H1 (cell line): ENCODE measurements around the gene PTCRA. TPM values are rescaled to one million over a fixed set of nuclear protein-coding genes. Genes with fewer than 3 reads are reported as not detected.

Experiments used
- CHD1 ChIP-seq: IDR thresholded peaks from 2 replicates; pipeline ENCODE4 v1.6.1; 2012; ENCODE audit warnings: low read depth, low read length, improper control_type of control experiment
- CHD2 ChIP-seq: IDR thresholded peaks from 2 replicates; pipeline ENCODE4 v1.6.1; 2012; ENCODE audit warnings: low read length, improper control_type of control experiment
- EZH2 ChIP-seq: fragments of 200-600 bp; sonication (generic); IDR thresholded peaks from 2 replicates; pipeline ENCODE4 v1.7.1; 2012; ENCODE audit warnings: low read depth, mild to moderate bottlenecking, moderate library complexity, low read length, inconsistent platforms; ENCODE audit not compliant: severe bottlenecking
- FOSL1 ChIP-seq: IDR thresholded peaks from 2 replicates; pipeline ENCODE4 v1.6.1; 2011; ENCODE audit warnings: mild to moderate bottlenecking, low read depth, low read length, moderate library complexity; ENCODE audit not compliant: insufficient read depth
- GTF2F1 ChIP-seq: IDR thresholded peaks from 2 replicates; pipeline ENCODE4 v1.6.1; 2012; ENCODE audit warnings: low read depth, low read length, improper control_type of control experiment, borderline replicate concordance
- HDAC2 ChIP-seq, 2 experiments: fragments of 300-600 bp in 1 of 2; sonication (generic) in 1 of 2; IDR thresholded peaks; 2 replicates each; pipeline ENCODE4 v1.6.1; 2011 to 2012; ENCODE audit warnings: low read depth in 2 of 2, low read length in 2 of 2, mild to moderate bottlenecking in 2 of 2, moderate library complexity in 2 of 2, borderline replicate concordance in 1 of 2, inconsistent platforms in 1 of 2
- KDM4A ChIP-seq: IDR thresholded peaks from one replicate; pipeline ENCODE4 v1.7.1; 2012; ENCODE audit warnings: low read depth, mild to moderate bottlenecking, moderate library complexity, low read length, inconsistent platforms; ENCODE audit not compliant: severe bottlenecking
- MAFK ChIP-seq: IDR thresholded peaks from 2 replicates; pipeline ENCODE4 v1.6.1; 2012; ENCODE audit warnings: low read depth, mild to moderate bottlenecking, improper control_type of control experiment, low read length
- POLR2A ChIP-seq, 2 experiments: IDR thresholded peaks; 1 replicate in 1 of 2; 2 replicates in 1 of 2; pipeline ENCODE4 v1.6.1; 2011; ENCODE audit warnings: low read depth in 2 of 2, low read length in 2 of 2, mild to moderate bottlenecking in 2 of 2; ENCODE audit errors: control extremely low read depth in 1 of 2
- RNF2 ChIP-seq: fragments of 200-900, 300-1000 bp; sonication (generic); IDR thresholded peaks from 2 replicates; pipeline ENCODE4 v1.7.1; 2016; ENCODE audit warnings: borderline replicate concordance, low read depth, mild to moderate bottlenecking, antibody characterized with exemption, low read length; ENCODE audit not compliant: poor library complexity, severe bottlenecking; ENCODE audit errors: missing control alignments
- SAP30 ChIP-seq: fragments of 300-600 bp; sonication (generic); IDR thresholded peaks from 2 replicates; pipeline ENCODE4 v1.7.1; 2012; ENCODE audit warnings: low read length, moderate library complexity, mild to moderate bottlenecking, inconsistent platforms; ENCODE audit not compliant: insufficient read depth, insufficient replicate concordance
- SIX5 ChIP-seq: IDR thresholded peaks from 2 replicates; pipeline ENCODE4 v1.6.1; 2011; ENCODE audit warnings: mild to moderate bottlenecking, low read depth, low read length
- SP1 ChIP-seq: IDR thresholded peaks from 2 replicates; pipeline ENCODE4 v1.6.1; 2011; ENCODE audit warnings: low read depth, low read length
- SP4 ChIP-seq: IDR thresholded peaks from 2 replicates; pipeline ENCODE4 v1.6.1; 2012; ENCODE audit warnings: low read length, inconsistent platforms
- SRF ChIP-seq: IDR thresholded peaks from 2 replicates; pipeline ENCODE4 v1.6.1; 2011; ENCODE audit warnings: mild to moderate bottlenecking, low read depth, low read length, moderate library complexity
- TAF7 ChIP-seq: optimal IDR thresholded peaks from 2 replicates; pipeline ENCODE3; 2011; ENCODE audit warnings: low read depth, mild to moderate bottlenecking, inconsistent platforms, low read length, moderate library complexity, borderline replicate concordance
- TBP ChIP-seq: IDR thresholded peaks from 2 replicates; pipeline ENCODE4 v1.6.1; 2011; ENCODE audit warnings: low read depth, low read length, improper control_type of control experiment
- ZNF274 ChIP-seq: IDR thresholded peaks from 2 replicates; pipeline ENCODE4 v1.7.0; 2012; ENCODE audit warnings: low read length, borderline replicate concordance; ENCODE audit errors: extremely low read depth
- polyA plus RNA-seq, 7 experiments: library from polyadenylated mRNA; depleted of rRNA in 3 of 7; stranded (reverse) in 5 of 7; unstranded in 2 of 7; fragments of >200 nt in 5 of 7; fragments of 200-250 nt in 2 of 7; gene quantifications; 1 replicate in 5 of 7; 2 replicates in 1 of 7; 4 replicates in 1 of 7; pipeline versions ENCODE4 v1.2.1 to v1.2.3, GENCODE V29; 2011 to 2013; ENCODE audit warnings: missing spikeins in 2 of 7, mixed read lengths in 2 of 7
- total RNA-seq: library from RNA; stranded (reverse); fragmentation: NEBNext Ultra II Directional; extraction: Animal tissue kit (Norgen Biotek cat#: 25700); gene quantifications from 2 replicates; pipeline ENCODE4 v1.2.1, GENCODE V29; 2021
- TF ChIP-seq, protein P1 (sequence below): IDR thresholded peaks from 2 replicates; pipeline ENCODE4 v1.6.1; 2011; ENCODE audit warnings: low read length, improper control_type of control experiment
- TF ChIP-seq, protein P2 (sequence below): IDR thresholded peaks from 2 replicates; pipeline ENCODE4 v1.6.1; 2012; ENCODE audit warnings: inconsistent platforms
- TF ChIP-seq, protein P3 (sequence below): IDR thresholded peaks from 2 replicates; pipeline ENCODE4 v1.6.1; 2011; ENCODE audit warnings: low read depth, mild to moderate bottlenecking, low read length; ENCODE audit not compliant: insufficient read depth

Gene PTCRA
- total and polyA plus RNA-seq, 2 of the 8 experiments (the other 6 are each of a cell fraction or from before 2014, with no cell fraction given): not detected

DNA sequence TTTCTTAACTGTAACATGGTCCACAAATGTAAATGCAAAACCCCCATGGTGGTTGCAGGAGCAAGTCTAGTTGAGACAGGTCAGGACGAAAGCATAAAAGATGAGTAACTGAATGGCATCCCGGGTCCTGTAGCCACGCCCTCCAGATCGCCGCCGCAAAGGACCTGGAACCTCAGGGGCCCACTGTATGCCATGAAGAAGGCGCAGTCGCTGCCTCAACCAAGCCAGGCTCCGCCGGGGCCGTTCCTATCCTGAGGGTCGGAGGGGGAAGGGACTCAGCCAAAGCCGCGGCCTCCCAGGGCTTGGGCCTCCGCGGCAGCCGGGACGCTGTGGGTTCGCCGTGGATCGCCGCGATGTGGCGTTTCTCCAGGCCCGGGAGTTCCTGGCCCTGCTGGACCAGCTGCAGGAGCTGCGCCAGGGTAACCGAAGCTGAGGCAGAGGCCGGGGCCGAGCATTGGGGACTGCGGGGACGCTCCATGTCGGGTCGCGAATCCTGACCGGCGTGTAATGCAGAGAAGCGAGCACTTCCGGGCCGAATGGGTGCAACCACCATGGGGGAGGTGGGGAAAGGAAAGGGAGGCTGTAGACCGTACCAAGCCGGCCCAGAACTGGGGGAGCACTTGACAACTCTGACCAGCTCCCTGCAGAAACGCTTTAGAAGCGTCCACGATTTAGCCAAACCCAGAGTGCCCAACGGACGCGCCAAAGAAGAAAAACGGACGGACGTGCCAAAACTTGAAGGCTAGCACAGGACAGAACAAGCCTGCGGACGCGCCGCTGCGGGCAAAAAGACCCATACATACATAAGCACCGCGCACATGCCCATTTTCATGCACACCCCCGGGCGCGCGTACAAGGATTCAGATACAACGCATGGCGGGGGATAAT is 25.3 kb upstream of the PTCRA start (continued):
- TF ChIP-seq SAP30: peak; percentile 15
- TF ChIP-seq TAF7: peak; percentile 81
- no peak for TF ChIP-seq EZH2
- no peak for TF ChIP-seq SRF
- TF ChIP-seq RNF2: no peak
- TF ChIP-seq, protein P1, sequence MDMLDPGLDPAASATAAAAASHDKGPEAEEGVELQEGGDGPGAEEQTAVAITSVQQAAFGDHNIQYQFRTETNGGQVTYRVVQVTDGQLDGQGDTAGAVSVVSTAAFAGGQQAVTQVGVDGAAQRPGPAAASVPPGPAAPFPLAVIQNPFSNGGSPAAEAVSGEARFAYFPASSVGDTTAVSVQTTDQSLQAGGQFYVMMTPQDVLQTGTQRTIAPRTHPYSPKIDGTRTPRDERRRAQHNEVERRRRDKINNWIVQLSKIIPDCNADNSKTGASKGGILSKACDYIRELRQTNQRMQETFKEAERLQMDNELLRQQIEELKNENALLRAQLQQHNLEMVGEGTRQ: no peak
- TF ChIP-seq SP1: peak; percentile 71; the same call in 1 of the 2 replicates
- TF ChIP-seq, protein P2, sequence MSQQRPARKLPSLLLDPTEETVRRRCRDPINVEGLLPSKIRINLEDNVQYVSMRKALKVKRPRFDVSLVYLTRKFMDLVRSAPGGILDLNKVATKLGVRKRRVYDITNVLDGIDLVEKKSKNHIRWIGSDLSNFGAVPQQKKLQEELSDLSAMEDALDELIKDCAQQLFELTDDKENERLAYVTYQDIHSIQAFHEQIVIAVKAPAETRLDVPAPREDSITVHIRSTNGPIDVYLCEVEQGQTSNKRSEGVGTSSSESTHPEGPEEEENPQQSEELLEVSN: no peak
- no peak for TF ChIP-seq ZNF274
- peak; percentile 94 for TF ChIP-seq CHD1
- TF ChIP-seq FOSL1: no peak
- TF ChIP-seq SIX5: peak; percentile 48
- peak; percentile 81 for TF ChIP-seq TBP
- TF ChIP-seq POLR2A (IDR thresholded peaks at IDR 0.05; ENCODE audit: control extremely low read depth in 1 of 2, low read depth in 2 of 2, low read length in 2 of 2): peak; percentile 89 to 98
- 0 out of 4 replicates have a peak, but pooled peaks of 1 of the 2 experiments have one; percentile 45 for TF ChIP-seq HDAC2 (IDR thresholded peaks at IDR 0.05; ENCODE audit: borderline replicate concordance in 1 of 2, low read depth in 2 of 2, low read length in 2 of 2)
- no peak for TF ChIP-seq GTF2F1
- TF ChIP-seq SP4: 0 out of 2 replicates have a peak, but pooled peaks have one; percentile 65
- peak; percentile 40 for TF ChIP-seq CHD2
- TF ChIP-seq, protein P3, sequence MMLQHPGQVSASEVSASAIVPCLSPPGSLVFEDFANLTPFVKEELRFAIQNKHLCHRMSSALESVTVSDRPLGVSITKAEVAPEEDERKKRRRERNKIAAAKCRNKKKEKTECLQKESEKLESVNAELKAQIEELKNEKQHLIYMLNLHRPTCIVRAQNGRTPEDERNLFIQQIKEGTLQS: no peak
- TF ChIP-seq KDM4A: peak; percentile 52
- no peak for TF ChIP-seq MAFK
